Astrocyte (in vitro differentiated cells and primary cell): Measurements from ENCODE around the gene PEA15. TPM values are rescaled to one million over a fixed set of nuclear protein-coding genes. Genes with fewer than 3 reads are reported as not detected.

Experiments used
- DNase-seq: peaks from one replicate; pipeline ENCODE4 v3.0.0-alpha.2; 2010; ENCODE audit warnings: low read depth
- FAIRE-seq: peaks from 2 replicates; lab custom pipeline; 2011; peaks lifted over from hg19 to GRCh38; lab: Jason Lieb, UNC
- H2AFZ ChIP-seq: 2 replicates; pipeline ENCODE4 v1.6.0; 2012; ENCODE audit warnings: low read depth, low read length, inconsistent platforms
- H3K27ac ChIP-seq: 2 replicates; pipeline ENCODE4 v1.5.1; 2011; ENCODE audit warnings: low read depth, low read length, inconsistent platforms
- H3K27me3 ChIP-seq: 2 replicates; pipeline ENCODE4 v1.6.0; 2011; ENCODE audit warnings: low read length, inconsistent platforms; ENCODE audit not compliant: insufficient read depth
- H3K36me3 ChIP-seq: 2 replicates; pipeline ENCODE4 v1.5.1; 2011; ENCODE audit warnings: low read length, inconsistent platforms; ENCODE audit not compliant: insufficient read depth
- H3K4me1 ChIP-seq: 2 replicates; pipeline ENCODE4 v1.5.1; 2011; ENCODE audit warnings: low read length, inconsistent platforms; ENCODE audit not compliant: insufficient read depth
- H3K4me2 ChIP-seq: 2 replicates; pipeline ENCODE4 v1.6.0; 2012; ENCODE audit warnings: low read length, inconsistent platforms
- H3K4me3 ChIP-seq: 2 replicates; pipeline ENCODE4 v1.5.1; 2011; ENCODE audit warnings: low read depth, mild to moderate bottlenecking, low read length, inconsistent platforms; ENCODE audit not compliant: insufficient read depth
- H3K79me2 ChIP-seq: 2 replicates; pipeline ENCODE4 v1.6.0; 2012; ENCODE audit warnings: mild to moderate bottlenecking, low read length, inconsistent platforms; ENCODE audit not compliant: insufficient read depth
- H3K9ac ChIP-seq: 2 replicates; pipeline ENCODE4 v1.6.0; 2012; ENCODE audit warnings: mild to moderate bottlenecking, low read length, inconsistent platforms
- H3K9me3 ChIP-seq: 2 replicates; pipeline ENCODE4 v1.5.1; 2012; ENCODE audit warnings: low read depth, mild to moderate bottlenecking, low read length, inconsistent platforms; ENCODE audit not compliant: insufficient read depth
- H4K20me1 ChIP-seq: 2 replicates; pipeline ENCODE4 v1.6.0; 2012; ENCODE audit warnings: low read length, inconsistent platforms; ENCODE audit not compliant: insufficient read depth
- H3K27ac Mint-ChIP-seq: one replicate; pipeline ENCODE4 v1.8.0; 2021; ENCODE audit warnings: mild to moderate bottlenecking, mixed read lengths; ENCODE audit not compliant: unreplicated experiment
- H3K27me3 Mint-ChIP-seq: one replicate; pipeline ENCODE4 v1.8.0; 2021; ENCODE audit warnings: low read depth, mixed read lengths; ENCODE audit not compliant: unreplicated experiment
- H3K36me3 Mint-ChIP-seq: one replicate; pipeline ENCODE4 v1.8.0; 2021; ENCODE audit warnings: low read depth, mixed read lengths; ENCODE audit not compliant: unreplicated experiment
- H3K4me1 Mint-ChIP-seq: one replicate; pipeline ENCODE4 v1.8.0; 2021; ENCODE audit warnings: low read depth, mixed read lengths; ENCODE audit not compliant: unreplicated experiment
- H3K4me3 Mint-ChIP-seq: one replicate; pipeline ENCODE4 v1.8.0; 2021; ENCODE audit warnings: mild to moderate bottlenecking, moderate library complexity, mixed read lengths; ENCODE audit not compliant: unreplicated experiment
- H3K9me3 Mint-ChIP-seq: one replicate; pipeline ENCODE4 v1.8.0; 2021; ENCODE audit warnings: mild to moderate bottlenecking, mixed read lengths; ENCODE audit not compliant: unreplicated experiment
- CTCF ChIP-seq: IDR thresholded peaks from 2 replicates; pipeline ENCODE4 v1.5.1; 2011; ENCODE audit warnings: low read depth, mild to moderate bottlenecking, inconsistent platforms, low read length, moderate library complexity; ENCODE audit not compliant: insufficient read depth
- EZH2 ChIP-seq: IDR thresholded peaks from 2 replicates; pipeline ENCODE4 v1.6.1; 2012; ENCODE audit warnings: mild to moderate bottlenecking, low read length, inconsistent platforms; ENCODE audit not compliant: insufficient read depth
- total RNA-seq: library from RNA; stranded (reverse); gene quantifications from 2 replicates; pipeline ENCODE4 v1.2.1, GENCODE V29; 2021

PEA15 gene
- total RNA-seq, 1 donor from 2014 or later = 470 TPM

DNA sequence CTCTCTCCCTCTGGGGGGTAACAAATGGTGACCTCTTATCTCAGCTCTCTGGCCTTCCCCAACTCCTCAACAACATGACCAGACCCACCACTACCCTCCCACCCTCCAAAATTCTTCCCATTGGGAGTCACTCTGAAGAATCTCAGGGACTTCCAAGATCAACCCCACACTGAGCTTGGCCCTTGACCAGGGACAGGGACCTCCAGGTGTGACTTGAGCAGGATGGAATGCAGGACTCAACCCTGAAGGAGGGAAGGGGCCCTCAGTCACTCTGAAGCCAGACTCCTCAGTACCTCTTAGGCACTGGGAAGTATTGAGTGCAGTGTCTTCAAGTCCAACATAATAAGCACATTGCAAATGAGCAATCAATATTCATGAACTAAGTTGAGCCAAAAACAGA lies 12.9 kb upstream of the PEA15 start:
- peaks cover 20% of the 10 kb centered on the region for H3K4me1 ChIP-seq
- no peaks in the 10 kb centered on the region for H3K79me2 ChIP-seq
- H2AFZ ChIP-seq = no peak overlapping the region
- no peak for TF ChIP-seq EZH2
- no peak for TF ChIP-seq CTCF
- no peak for DNase-seq
- Mint-ChIP-seq H3K4me3 (peak overlapping the region; percentile 63), H3K4me1 (peaks cover 5% of the 10 kb centered on the region), H3K27me3 (peaks cover 8% of the 10 kb centered on the region), H3K9me3 (peaks cover 3% of the 10 kb centered on the region), H3K36me3 (peaks cover 4% of the 10 kb centered on the region), H3K27ac (no peak overlapping the region)
- H4K20me1 ChIP-seq = no peaks in the 10 kb centered on the region
- H3K36me3 ChIP-seq = no peaks in the 10 kb centered on the region
- no peak overlapping the region for H3K9ac ChIP-seq
- H3K27ac ChIP-seq = no peak overlapping the region
- H3K4me2 ChIP-seq = peak overlapping the region; percentile 46
- no peak for FAIRE-seq
- no peaks in the 10 kb centered on the region for H3K27me3 ChIP-seq
- no peak overlapping the region for H3K4me3 ChIP-seq
- H3K9me3 ChIP-seq = no peaks in the 10 kb centered on the region

DNA sequence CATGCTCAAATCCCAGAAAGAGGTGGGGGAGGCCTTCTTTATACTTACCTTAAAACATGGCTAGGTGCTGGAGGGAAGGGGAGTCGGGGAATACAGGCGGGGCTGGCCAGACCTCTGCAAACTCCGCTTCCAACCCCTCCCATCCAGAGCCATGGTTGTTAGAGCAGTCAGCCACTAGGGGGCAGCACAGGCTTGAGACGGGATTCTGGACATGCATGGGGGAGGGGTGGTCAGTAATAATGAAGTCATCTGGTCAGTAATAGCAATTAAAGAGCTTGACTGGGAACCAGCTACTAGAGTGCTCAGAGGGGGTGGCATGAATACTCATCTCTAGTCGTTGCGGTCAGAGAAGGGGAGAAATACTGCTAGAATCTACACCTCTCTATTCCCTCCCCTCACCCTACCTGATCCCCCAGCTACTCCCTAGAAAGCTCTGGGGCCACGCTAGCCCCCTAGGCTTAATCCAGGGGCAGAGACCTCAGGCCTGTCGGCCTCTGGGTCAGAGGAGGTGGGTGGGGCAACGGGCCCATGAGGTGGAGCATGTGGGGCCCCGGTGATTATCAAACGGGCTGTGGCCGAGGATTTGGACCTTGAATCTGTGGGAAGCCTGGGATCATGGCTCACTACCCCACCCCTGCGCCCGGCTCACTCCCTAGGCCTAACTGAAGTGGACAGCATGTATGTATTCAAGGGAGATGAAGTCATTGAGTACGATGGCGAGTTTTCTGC lies 11.9 kb upstream of the PEA15 start:
- no peaks in the 10 kb centered on the region for H3K9me3 ChIP-seq
- H3K27me3 Mint-ChIP-seq = peaks cover 4% of the 10 kb centered on the region
- no peak overlapping the region for H3K4me3 Mint-ChIP-seq
- DNase-seq = peak; percentile 67
- H3K36me3 Mint-ChIP-seq = no peaks in the 10 kb centered on the region
- H3K4me3 ChIP-seq = no peak overlapping the region
- peaks cover 20% of the 10 kb centered on the region for H3K4me1 ChIP-seq
- FAIRE-seq = peak; percentile 9
- H2AFZ ChIP-seq = no peak overlapping the region
- no peaks in the 10 kb centered on the region for H3K36me3 ChIP-seq
- peaks cover 5% of the 10 kb centered on the region for H3K9me3 Mint-ChIP-seq
- H3K9ac ChIP-seq = peak overlapping the region; percentile 32
- H3K27ac ChIP-seq = no peak overlapping the region
- H3K4me2 ChIP-seq = peak overlapping the region; percentile 46
- H3K27me3 ChIP-seq = no peaks in the 10 kb centered on the region
- H4K20me1 ChIP-seq = no peaks in the 10 kb centered on the region
- TF ChIP-seq EZH2 (no peak), CTCF (peak; percentile 93)
- peaks cover 5% of the 10 kb centered on the region for H3K4me1 Mint-ChIP-seq
- H3K79me2 ChIP-seq = no peaks in the 10 kb centered on the region
- H3K27ac Mint-ChIP-seq = no peak overlapping the region
